ENCODE data around the gene FARP1.

The FARP1 gene

DNA sequence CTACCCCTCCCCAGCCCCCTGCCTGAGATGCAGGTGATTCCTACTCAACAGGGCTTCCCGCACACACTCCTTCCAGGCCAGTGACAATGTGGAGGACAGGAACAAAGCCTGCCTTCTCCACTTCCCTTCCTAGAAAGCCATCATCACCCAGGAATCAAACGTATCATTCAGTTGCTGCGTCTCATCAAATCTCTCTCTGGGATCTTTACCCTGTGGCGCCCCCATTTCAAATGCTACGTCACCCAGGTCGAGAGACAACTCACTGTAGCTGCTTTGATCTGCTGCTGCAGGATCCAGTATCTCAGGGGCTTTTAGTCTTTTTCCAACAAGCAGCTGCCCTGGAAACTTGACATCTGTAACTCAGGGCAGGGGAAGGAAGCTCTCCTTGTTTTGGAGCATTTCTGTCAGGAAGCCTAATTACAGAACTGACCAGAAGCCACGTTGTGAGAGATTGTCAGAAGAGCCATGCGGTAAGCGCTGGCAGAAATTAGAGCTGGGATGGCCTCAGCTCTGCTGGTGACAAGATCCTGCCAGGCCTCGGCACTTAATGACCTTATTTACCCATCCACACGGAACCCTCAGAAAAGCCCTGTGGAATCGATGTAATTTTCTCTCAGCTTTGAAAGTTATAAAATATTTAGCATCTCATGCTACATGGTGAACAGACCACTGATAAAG lies 293.5 kb downstream of the FARP1 start:
- DNase-seq = no peak

DNA sequence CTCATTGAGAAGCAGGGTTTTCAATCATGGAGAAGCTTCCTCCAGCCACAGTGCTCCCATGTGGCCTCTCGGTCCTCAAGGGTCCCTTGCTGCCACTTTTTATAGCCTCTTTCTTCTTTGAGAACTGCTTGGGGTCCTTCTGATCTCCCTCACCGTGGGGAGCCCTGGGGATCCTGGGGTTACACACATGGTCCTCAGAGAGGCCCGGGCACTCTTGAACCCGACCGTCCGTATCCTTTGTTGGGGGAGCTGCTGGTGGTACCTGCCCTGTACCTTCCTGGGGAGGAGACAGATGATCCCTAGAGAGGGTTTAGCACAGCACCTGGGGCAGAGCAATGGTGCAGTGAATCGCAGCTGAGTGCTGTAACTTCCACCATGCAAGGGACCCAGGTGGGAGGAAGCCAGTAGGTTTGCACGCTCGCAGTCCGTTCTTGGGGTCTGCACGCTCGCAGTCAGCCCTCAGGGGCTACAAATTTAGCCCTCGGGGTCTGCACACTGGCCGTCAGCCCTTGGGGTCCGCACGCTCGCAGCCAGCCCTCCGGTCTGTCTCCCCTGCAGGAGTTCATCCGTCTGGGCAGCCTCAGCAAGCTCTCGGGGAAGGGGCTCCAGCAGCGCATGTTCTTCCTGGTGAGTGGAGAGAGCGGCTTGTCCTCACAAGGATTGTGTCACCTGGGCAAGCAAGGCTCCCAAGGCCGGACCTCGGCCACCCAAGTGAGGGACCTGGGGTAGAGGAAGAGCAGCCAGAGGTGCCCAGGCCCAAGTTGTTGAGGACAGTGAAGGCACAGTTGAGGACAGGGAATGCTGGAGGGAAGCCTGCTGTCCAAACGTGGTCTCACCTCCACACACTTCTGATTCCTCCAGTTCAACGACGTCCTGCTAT lies 295.6 kb downstream of the FARP1 start:
- no peak for DNase-seq

- no peak for DNase-seq
Measured at GRCh38 chr13:98439126-98439828, 296.4 kb downstream of the FARP1 start.

DNA sequence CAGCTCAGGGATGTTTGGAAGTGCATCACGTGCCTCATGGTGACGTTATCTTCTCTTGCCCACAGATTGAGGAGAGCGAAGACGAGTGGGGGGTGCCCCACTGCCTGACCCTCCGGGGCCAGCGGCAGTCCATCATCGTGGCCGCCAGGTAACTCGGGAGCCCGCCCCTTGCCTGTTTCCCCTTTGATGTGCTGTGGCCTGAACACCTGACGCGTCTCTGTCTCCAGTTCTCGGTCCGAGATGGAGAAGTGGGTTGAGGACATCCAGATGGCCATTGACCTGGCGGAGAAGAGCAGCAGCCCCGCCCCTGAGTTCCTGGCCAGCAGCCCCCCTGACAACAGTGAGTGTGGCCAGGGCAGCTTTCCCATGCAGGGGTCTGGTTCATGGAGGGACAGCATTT lies 297.0 kb downstream of the FARP1 start:
- no peak for DNase-seq

- DNase-seq = no peak
Measured at GRCh38 chr13:98440390-98441055, 297.6 kb downstream of the FARP1 start.

GRCh38 chr13:98441056-98441676 lies 298.3 kb downstream of the FARP1 start:
- no peak for DNase-seq

GRCh38 chr13:98442391-98443230 lies 299.7 kb downstream of the FARP1 start:
- no peak for DNase-seq

DNA sequence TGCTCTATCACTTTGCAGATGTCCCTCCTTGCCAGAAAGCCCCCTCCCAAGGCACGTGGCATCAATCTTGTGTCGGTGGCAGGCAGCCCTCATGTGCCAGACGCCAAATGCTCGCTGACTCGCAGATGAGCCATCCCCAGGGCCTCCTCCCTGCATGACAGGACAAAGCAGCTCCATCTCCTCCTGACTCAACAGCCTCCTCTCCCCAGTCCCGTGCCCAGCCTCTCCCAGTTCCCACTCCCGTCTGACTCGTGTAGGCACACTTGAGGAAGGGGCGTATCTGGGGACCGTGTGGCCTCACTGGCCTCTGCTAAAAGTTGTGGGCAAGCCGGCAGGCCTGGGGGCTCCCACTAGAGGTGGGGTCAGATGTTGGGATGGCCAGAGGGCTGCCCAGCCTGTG lies 300.4 kb downstream of the FARP1 start:
- no peak for DNase-seq

- no peak for DNase-seq
Measured at GRCh38 chr13:98443800-98444325, 301.0 kb downstream of the FARP1 start.

DNA sequence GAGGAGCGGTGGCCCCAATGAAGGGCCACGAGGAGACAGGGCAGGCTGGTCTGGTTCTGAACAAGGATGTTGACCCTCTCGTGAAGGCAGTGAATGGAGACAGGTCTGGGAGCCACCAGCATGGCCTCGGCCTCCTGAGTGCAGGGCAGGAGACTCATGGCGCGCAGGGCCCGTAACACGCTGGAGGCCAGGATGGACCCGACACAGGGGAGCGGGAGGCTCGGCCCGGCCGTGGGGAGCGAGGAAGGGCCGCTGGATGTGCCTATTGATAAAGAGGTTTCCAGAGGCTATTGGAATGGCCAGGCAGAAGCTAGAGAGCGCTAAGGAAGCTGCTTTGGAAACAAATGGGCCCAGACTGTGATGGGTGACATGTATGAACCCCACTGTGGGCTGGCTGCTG lies 301.5 kb downstream of the FARP1 start:
- DNase-seq = no peak

- peak; percentile 65 for DNase-seq
Measured at GRCh38 chr13:98445340-98446233, 302.7 kb downstream of the FARP1 start.

GRCh38 chr13:98446234-98446621 lies 303.3 kb downstream of the FARP1 start:
- no peak for DNase-seq

- no peak for DNase-seq
Measured at GRCh38 chr13:98447130-98447529, 304.2 kb downstream of the FARP1 start.

DNA sequence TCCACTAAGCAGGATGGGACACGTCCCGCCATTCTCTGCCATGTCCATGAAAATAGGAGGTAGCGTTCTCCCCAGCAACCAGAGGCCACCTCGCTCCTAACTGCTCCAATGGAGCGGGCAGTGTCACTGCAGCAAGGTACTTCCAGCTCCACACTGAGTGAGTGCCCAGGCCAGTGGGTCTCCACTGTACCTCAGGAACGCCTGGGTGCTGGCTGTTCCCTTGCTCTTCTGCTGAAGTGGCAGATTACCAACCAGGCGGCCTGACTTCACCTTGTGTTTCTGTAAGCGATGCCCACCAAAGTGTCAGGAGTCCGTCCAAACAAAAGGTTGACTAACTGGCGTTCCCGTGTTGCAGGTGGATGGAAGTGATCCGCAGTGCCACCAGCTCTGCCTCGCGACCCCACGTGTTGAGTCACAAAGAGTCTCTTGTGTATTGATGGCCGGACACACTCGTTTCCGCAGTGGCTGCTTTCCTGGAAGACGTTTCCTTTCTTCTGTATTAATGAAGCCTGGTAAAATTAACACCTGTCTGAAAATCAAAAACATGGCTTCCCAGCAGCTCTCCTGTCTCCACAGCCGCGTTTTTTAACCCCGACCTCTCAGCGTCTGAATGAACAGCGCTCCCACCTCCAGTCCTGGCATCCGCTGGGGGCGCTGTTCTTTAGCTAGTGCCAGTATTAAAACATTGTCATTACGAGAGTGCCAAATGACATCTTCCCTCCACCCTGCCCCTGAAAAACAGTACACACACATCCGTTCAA lies 305.2 kb downstream of the FARP1 start:
- no peak for DNase-seq

DNA sequence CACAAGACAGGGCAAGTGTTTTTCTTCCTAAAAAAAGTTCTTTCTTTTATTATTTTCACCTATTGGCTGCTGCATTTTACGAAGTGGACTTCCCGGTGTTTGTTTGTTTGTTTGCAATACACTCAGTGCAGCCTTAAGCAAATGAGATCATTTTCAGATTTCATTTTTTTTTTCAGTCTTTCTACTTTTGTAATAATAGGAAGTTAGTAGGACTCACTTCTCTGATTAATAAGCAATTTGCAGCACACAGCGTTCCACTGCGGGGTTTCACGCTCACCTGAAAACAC lies 305.7 kb downstream of the FARP1 start:
- no peak for DNase-seq

DNA sequence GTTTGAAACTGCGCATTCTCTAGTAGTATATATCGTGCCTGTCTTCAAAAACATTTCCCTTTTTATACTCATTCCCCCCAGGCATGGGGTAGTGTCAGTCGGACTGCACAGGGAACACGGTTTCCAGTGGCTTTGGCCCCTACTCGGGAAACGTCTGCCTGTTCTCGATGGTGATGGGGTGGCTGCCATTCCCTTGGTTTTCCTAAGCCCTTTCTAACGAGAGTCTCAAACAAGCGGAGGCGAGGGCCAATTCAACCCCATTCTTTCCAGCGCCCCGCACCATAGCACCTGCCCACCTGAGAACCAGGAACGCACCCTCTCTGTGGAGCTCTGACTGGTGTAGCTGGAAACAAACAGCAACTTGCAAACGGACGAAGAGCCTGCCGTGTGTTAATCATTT lies 306.4 kb downstream of the FARP1 start:
- no peak for DNase-seq

DNA sequence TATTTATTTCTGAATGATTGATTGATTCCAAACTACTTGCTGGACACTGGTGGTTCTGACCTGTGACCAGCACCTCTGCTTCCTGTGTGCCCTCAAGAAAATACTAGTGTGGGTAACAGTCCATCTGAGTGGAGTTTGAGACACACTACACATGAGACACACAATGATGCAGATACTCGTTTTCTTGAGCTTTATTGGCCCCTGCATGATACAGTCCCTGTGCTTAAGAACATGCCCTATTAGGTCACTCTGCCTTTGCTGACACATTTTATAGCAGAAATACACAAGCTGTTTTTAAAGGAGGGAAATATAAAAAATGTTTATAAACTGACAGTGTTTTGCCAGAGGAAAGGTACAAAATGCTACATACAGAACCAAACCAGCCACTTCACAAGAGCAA lies 307.1 kb downstream of the FARP1 start:
- DNase-seq = no peak

DNA sequence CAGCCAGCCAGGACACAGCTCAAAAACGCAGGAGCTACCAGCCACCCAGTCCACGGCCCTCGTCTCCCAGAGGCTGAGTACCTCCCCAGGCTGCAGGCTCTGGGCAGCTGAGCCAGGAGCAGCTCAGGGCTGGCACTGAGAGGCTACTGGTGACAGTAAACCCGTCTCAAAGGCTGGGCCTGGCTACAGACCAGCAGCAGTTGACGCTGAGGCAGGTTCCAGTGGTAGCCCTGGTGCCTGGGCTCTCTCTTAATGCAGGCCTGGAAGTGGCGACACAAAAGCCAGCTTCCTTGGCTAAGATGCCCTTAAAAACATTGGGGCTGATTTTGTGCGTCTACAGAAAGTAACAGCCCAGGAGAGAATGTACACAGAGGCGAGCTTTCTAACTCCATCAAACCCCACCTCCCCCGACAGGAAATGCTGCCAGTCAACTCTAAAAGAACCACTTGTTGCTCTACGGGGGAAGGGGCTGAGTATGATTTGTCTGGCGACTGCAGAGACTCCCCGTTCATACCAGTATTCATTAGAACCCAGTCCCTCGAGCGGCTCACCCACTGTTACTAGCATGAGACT lies 307.7 kb downstream of the FARP1 start:
- DNase-seq = no peak

- no peak for DNase-seq
Measured at GRCh38 chr13:98451676-98452470, 309.0 kb downstream of the FARP1 start.
